ENCODE results near the gene BDKRB1.

BDKRB1 gene

DNA sequence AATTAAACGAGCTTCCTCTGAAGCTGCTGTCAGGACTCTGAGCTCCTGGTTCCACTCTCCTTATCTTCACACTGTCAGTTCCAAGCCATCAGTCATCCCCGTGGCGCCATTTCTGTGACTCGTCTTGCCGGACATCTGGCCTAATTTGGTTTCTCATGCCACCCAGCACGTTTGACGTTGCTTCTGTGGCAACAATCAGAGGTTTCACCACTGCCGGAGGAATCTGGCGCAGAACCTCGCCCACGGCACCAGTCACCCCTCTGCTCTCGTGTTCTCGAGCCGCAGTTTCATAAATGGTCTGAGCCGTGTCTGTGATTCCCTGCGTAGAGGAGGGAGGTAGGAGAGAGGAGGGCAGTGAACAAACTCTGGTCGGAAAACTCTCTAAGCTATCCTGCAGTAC is 29.7 kb downstream of the BDKRB1 start:
- Mint-ChIP-seq H3K4me1 (ENCODE audit: low read depth in 2 of 2) (no peaks in the 10 kb centered on the region), H3K9me3 (no peaks in the 10 kb centered on the region), H3K36me3 (ENCODE audit: insufficient read depth) (peaks cover 40% of the 10 kb centered on the region), H3K4me3 (no peak overlapping the region), H3K27ac (no peak overlapping the region), H3K27me3 (no peaks in the 10 kb centered on the region)
- no peak for DNase-seq
- no peak for ATAC-seq (replicated peaks)

DNA sequence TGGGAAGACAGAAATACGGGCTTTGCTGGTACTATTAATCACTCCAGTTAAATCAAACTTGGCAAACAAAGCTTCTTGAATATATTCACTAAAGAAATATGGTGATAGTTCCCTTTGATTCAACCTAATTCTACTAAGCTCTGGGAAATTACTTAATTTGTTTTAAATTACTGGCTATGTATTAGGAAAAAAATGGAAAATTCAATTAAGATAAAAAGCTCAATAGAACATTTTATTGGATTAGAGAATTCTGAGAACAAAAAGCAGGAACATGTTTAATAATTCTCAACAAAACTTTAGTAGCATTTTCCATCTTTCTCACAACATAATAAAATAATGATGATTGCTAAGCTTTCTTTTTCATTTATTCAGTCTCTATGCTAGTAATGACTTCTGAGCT is 30.2 kb downstream of the BDKRB1 start:
- peaks cover 40% of the 10 kb centered on the region for H3K36me3 Mint-ChIP-seq (ENCODE audit: insufficient read depth)
- H3K9me3 Mint-ChIP-seq, result no peaks in the 10 kb centered on the region
- DNase-seq (no peak), ATAC-seq (replicated peaks) (no peak)
- no peak overlapping the region for H3K27ac Mint-ChIP-seq
- no peak overlapping the region for H3K4me3 Mint-ChIP-seq
- no peaks in the 10 kb centered on the region for H3K27me3 Mint-ChIP-seq
- no peaks in the 10 kb centered on the region for H3K4me1 Mint-ChIP-seq (ENCODE audit: low read depth in 2 of 2)

DNA sequence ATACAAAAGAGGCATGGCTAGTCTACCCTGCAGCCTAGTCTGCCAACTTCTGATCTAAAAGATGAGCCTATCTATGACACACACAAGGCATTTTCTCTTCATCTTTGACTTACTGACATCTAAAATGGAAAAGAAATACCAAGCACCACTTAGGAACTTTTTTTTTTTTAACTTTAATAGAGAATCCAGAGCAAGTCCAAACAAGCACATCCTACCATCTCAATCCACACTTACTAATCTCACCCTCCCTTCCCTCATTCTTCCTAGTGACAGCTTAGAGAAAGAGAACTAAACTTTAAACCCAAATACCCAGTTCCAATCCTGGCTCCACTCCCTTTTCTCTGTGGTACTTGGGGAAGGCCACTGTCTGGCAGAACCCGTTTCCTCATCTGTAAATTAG is 31.8 kb downstream of the BDKRB1 start:
- no peak for ATAC-seq (replicated peaks)
- H3K4me3 Mint-ChIP-seq, result no peak overlapping the region
- H3K9me3 Mint-ChIP-seq, result no peaks in the 10 kb centered on the region
- DNase-seq, result no peak
- peak overlapping the region in 1 of 2 donors; percentile 68 for H3K27ac Mint-ChIP-seq
- H3K27me3 Mint-ChIP-seq, result no peaks in the 10 kb centered on the region
- peaks cover 40% of the 10 kb centered on the region for H3K36me3 Mint-ChIP-seq (ENCODE audit: insufficient read depth)
- H3K4me1 Mint-ChIP-seq (ENCODE audit: low read depth in 2 of 2), result no peaks in the 10 kb centered on the region

DNA sequence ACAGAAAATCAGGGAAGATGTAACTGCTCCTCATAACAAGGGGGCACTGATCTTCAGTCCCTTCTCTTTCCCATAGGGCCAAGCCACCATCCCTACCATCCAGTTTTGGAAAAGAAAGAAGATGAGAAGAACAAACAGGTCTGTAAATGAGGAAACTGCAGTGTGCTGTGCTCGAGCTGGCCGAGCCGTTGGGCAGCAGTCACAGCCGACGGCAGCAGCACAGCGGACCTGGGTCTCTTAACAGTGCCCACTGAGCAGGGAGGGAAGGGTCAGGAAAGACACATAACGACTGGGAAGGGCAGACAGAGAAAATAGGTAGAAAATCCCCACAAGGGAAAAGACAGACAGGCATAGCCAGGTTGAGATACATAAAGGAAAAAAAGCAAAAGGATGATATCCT is 38.2 kb downstream of the BDKRB1 start:
- Mint-ChIP-seq H3K27ac (peak overlapping the region in 1 of 2 donors; percentile 77), H3K27me3 (no peaks in the 10 kb centered on the region), H3K9me3 (no peaks in the 10 kb centered on the region), H3K36me3 (ENCODE audit: insufficient read depth) (peaks cover 17% of the 10 kb centered on the region), H3K4me1 (ENCODE audit: low read depth in 2 of 2) (no peaks in the 10 kb centered on the region), H3K4me3 (no peak overlapping the region)
- ATAC-seq (replicated peaks), result no peak
- DNase-seq, result no peak

DNA sequence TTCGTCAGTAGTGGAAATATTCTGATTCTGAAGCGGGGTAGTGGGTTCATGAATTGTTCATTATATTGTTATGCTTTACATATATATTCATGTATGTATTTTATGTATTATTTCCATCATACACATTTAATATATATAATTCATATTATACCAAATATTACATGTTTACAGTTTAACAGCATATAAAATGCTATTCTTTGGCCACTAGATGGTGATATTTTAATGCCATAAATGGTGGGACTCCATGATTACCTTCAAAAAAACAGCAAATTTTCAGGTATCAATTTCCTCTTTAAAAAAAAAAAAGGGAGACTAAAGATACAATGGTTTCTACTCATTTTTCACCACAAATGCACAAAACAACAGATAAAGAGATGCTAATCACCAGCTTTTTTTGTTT is 41.0 kb downstream of the BDKRB1 start:
- ATAC-seq (replicated peaks) (no peak), DNase-seq (no peak)
- Mint-ChIP-seq H3K4me1 (ENCODE audit: low read depth in 2 of 2) (no peaks in the 10 kb centered on the region), H3K9me3 (no peaks in the 10 kb centered on the region), H3K27me3 (no peaks in the 10 kb centered on the region), H3K4me3 (no peak overlapping the region), H3K27ac (no peak overlapping the region), H3K36me3 (ENCODE audit: insufficient read depth) (peaks cover 23% of the 10 kb centered on the region)

DNA sequence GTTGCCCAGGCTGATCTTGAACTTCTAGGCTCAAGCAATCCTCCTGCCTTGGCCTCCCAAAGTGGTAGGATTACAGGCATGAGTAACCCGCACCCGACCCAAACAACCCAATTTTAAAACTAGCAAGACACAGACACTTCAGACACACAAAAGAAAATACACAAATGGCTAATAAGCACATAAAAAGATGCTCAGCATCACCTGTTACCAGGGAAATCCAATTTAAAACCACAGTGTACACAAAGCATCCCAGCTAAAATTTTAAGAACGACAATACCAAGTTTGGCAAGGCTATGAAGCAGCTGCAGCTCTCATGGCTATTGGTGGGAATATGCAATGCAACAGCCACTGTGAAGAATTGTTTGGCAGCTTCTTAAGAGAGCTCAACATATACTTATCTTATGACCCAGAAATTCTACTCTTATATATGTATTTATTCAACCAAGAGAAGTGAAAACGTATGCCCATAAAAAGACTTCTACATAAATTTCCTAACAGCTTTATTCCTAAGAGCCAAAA is 42.0 kb downstream of the BDKRB1 start:
- ATAC-seq (replicated peaks) (no peak), DNase-seq (no peak)
- peaks cover 29% of the 10 kb centered on the region for H3K36me3 Mint-ChIP-seq (ENCODE audit: insufficient read depth)
- no peaks in the 10 kb centered on the region for H3K27me3 Mint-ChIP-seq
- H3K4me3 Mint-ChIP-seq, result no peak overlapping the region
- H3K9me3 Mint-ChIP-seq, result no peaks in the 10 kb centered on the region
- H3K27ac Mint-ChIP-seq, result peak overlapping the region in 1 of 2 donors; percentile 20
- no peaks in the 10 kb centered on the region for H3K4me1 Mint-ChIP-seq (ENCODE audit: low read depth in 2 of 2)

DNA sequence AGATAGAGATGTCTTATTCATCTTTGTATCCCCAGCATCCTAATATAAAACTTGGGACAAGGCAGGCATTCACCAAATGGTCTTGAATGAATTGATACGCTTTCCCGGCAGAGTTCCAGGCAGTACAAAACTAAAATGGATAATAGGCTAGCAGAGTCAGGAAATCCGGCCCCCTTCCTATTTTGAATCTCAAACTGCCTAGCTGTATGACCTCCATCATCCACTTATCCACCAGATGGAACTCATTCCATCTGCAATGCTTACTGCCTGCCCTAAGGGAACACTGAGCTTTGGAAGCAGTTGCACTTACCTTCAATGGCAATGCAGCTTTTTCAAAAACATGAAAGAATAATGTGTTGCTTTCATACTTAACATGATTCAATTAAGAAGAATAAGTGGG is 43.4 kb downstream of the BDKRB1 start:
- Mint-ChIP-seq H3K4me1 (ENCODE audit: low read depth in 2 of 2) (no peaks in the 10 kb centered on the region), H3K27me3 (no peaks in the 10 kb centered on the region), H3K27ac (no peak overlapping the region), H3K36me3 (ENCODE audit: insufficient read depth) (peaks cover 24% of the 10 kb centered on the region), H3K9me3 (no peaks in the 10 kb centered on the region), H3K4me3 (no peak overlapping the region)
- ATAC-seq (replicated peaks) (no peak), DNase-seq (no peak)

DNA sequence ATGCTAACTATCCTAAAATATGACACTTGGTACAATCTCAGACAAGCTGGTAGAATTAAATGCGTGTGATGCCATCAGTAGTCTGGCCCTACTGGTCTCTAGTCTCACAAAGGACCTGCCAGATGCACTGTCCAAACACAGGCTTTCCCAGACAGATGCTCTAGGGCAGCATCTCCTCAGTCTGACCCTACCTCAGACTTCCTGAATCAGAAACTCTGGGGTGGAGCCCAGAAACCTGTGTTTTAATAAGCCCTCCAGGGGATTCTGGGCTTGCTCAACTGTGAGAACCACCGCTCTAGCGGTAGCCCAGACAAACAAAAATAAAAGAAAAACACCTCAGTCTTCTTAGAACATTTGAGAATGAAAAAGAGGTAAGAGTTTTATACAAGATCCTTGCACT is 48.0 kb downstream of the BDKRB1 start:
- Mint-ChIP-seq H3K4me1 (ENCODE audit: low read depth in 2 of 2) (no peaks in the 10 kb centered on the region), H3K36me3 (ENCODE audit: insufficient read depth) (peaks cover 55% of the 10 kb centered on the region), H3K27me3 (no peaks in the 10 kb centered on the region), H3K4me3 (no peak overlapping the region), H3K27ac (no peak overlapping the region), H3K9me3 (no peaks in the 10 kb centered on the region)
- no peak for DNase-seq
- no peak for ATAC-seq (replicated peaks)

DNA sequence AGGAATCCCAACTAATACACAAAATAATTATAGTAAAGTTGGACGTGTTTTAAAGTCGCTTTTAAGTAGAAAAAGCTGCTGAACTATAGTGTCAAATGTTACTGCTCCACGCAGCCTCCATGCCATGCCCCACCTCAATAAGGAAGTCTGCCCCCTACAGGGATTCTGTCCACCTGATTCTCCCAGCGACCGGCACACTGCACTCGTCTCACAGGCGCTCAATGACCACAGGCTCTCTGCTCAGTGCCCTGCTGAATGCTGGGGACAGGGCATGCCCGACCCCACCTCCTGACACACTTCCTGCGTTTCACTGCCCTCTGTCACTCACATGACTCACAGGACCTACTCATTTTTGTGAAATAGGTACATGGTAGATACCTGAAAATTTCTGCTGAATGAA is 48.9 kb downstream of the BDKRB1 start:
- ATAC-seq (replicated peaks), result no peak
- peaks cover 60% of the 10 kb centered on the region for H3K36me3 Mint-ChIP-seq (ENCODE audit: insufficient read depth)
- no peaks in the 10 kb centered on the region for H3K4me1 Mint-ChIP-seq (ENCODE audit: low read depth in 2 of 2)
- no peaks in the 10 kb centered on the region for H3K27me3 Mint-ChIP-seq
- H3K27ac Mint-ChIP-seq, result no peak overlapping the region
- H3K9me3 Mint-ChIP-seq, result no peaks in the 10 kb centered on the region
- DNase-seq, result no peak
- no peak overlapping the region for H3K4me3 Mint-ChIP-seq

DNA sequence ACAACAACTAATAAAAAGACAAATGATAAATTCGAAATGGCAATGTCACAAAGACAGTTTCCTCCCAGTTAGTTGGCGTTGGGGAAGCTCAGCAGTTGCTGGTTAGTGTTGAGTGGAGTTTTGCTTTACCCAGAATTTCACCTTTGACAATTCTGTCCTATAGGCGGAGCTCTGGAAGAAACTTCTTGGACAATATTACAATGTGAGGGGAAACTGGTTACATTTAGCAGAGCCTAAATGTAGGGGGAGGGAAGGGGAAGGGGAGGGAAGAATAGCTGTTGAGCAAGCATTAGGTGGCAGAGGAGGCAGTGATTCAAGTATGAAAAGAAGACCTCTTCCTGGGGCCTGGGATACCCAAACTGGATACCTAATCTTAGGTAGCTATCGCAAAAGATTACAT is 51.4 kb downstream of the BDKRB1 start:
- no peak overlapping the region for H3K27ac Mint-ChIP-seq
- H3K27me3 Mint-ChIP-seq, result no peaks in the 10 kb centered on the region
- DNase-seq (no peak), ATAC-seq (replicated peaks) (no peak)
- H3K4me1 Mint-ChIP-seq (ENCODE audit: low read depth in 2 of 2), result no peaks in the 10 kb centered on the region
- H3K9me3 Mint-ChIP-seq, result no peaks in the 10 kb centered on the region
- no peak overlapping the region for H3K4me3 Mint-ChIP-seq
- H3K36me3 Mint-ChIP-seq (ENCODE audit: insufficient read depth), result peaks cover 66% of the 10 kb centered on the region

DNA sequence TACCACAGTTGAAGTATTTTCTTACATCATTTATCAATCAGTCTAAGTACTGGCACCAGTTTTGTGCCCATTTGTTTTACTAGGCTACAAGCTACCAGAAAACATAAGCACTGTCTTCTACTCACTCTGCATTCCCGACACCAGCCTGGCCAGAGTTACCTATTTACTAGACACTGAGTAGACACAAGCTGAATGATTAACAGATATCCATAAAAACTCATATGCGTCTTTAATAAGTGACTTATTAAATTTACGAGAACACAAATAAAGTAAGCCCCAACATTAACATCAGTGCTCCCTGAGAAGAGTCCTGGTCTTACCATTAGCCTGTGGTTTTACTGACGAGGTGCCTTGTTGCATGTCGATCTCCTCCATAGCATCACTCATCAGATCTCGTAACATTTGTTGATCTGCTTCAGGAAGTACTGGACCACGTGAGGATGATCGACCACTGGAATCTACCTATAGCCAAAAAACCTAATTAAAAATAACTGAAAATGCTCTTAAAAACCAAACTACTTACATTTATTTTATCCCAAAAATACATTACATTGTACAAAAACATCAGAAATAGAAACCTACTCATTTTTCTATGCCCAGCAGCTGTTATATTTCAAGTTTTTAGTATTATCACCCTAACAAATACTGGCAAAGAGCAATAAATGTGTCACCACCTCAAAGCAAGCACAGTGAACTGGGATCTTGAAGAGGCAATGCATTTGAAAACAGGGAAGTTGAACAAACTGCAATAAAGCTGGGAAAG is 53.3 kb downstream of the BDKRB1 start:
- H3K27me3 Mint-ChIP-seq, result no peaks in the 10 kb centered on the region

DNA sequence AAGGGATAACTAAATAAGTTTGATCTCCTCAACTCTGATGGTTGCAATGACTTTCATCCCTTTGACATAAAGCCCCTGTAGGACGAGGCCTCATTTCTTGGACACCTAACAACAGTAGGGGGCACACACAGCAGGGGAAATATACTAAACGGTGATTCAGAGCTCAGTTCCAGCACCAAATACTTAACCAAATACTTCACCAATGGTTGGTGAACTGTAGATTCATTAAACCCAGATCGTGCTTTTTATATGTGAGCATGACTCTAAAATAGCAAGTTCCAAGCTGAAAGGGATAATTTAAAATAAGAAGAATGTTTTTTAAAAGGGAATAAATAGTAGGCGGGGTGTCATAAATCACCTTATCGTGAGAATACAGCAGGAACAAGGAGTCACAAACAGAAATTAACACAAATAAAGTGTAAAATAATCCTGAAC is 53.9 kb downstream of the BDKRB1 start:
- no peak overlapping the region for H3K27ac Mint-ChIP-seq
- no peak for DNase-seq
- no peaks in the 10 kb centered on the region for H3K27me3 Mint-ChIP-seq
- ATAC-seq (replicated peaks), result no peak
- no peaks in the 10 kb centered on the region for H3K9me3 Mint-ChIP-seq
- H3K36me3 Mint-ChIP-seq (ENCODE audit: insufficient read depth), result peaks cover 80% of the 10 kb centered on the region
- H3K4me1 Mint-ChIP-seq (ENCODE audit: low read depth in 2 of 2), result no peaks in the 10 kb centered on the region
- no peak overlapping the region for H3K4me3 Mint-ChIP-seq

More for the DNA sequence above, 53.3 kb downstream of the BDKRB1 start:
- Mint-ChIP-seq H3K36me3 (ENCODE audit: insufficient read depth) (peaks cover 77% of the 10 kb centered on the region), H3K27ac (no peak overlapping the region), H3K9me3 (no peaks in the 10 kb centered on the region), H3K4me3 (no peak overlapping the region), H3K4me1 (ENCODE audit: low read depth in 2 of 2) (no peaks in the 10 kb centered on the region)
- no peak for ATAC-seq (replicated peaks)
- DNase-seq, result no peak

DNA sequence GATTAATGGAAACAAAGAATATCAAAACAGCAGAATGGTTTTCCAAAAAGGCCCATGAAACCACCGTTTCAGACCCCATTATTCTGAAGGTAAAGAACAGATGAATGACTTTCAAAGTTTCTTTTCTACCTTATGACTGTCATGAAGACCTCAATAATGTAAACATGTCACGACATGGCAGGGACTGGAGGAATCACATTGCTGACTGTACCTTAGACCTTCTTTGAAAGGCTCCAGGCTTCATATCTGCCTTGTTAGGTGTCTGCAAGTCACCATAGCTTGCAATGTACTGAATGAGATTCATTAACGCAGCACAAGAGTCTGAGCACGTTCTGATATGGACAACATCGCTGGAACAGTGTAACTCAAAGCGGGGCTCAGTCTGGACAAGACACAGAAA is 54.9 kb downstream of the BDKRB1 start:
- no peaks in the 10 kb centered on the region for H3K9me3 Mint-ChIP-seq
- H3K36me3 Mint-ChIP-seq (ENCODE audit: insufficient read depth), result peaks cover 80% of the 10 kb centered on the region
- H3K4me3 Mint-ChIP-seq, result no peak overlapping the region
- no peaks in the 10 kb centered on the region for H3K27me3 Mint-ChIP-seq
- DNase-seq, result no peak
- no peak for ATAC-seq (replicated peaks)
- no peak overlapping the region for H3K27ac Mint-ChIP-seq
- no peaks in the 10 kb centered on the region for H3K4me1 Mint-ChIP-seq (ENCODE audit: low read depth in 2 of 2)

Data from effector memory CD8-positive, alpha-beta T cell (primary cell).